Left lobe of liver (tissue), 2 donors: ENCODE results near the gene FAF1. TPM values are rescaled to one million over a fixed set of nuclear protein-coding genes. Genes with fewer than 3 reads are reported as not detected.

ENCODE experiments used
- ATAC-seq: fragments of 200-7000 bp; cut with Tn5 transposase; one replicate; pipeline ENCODE4 v1.9.1; 2020; ENCODE audit warnings: mild to moderate bottlenecking, moderate library complexity
- DNase-seq: peaks from one replicate; pipeline ENCODE4 v3.0.0-alpha.2; 2020; ENCODE audit warnings: low spot score
- total RNA-seq: library from RNA; stranded (reverse); gene quantifications from one replicate; pipeline ENCODE4 v1.2.1, GENCODE V29; 2021
- donor health status: DM: no; HTN: no; CAD: no; lungs with moderate emphysema.
- donor health status: DM: no; HTN: yes; CAD: no.

Gene FAF1
- total RNA-seq, 1 donor from 2014 or later: 22.3 TPM

- ATAC-seq (no peak), DNase-seq (no peak)
These were observed 566.4 kb downstream of the FAF1 start for GRCh38 chr1:50393522-50394120.

Other genes starting within 250 kb of the FAF1 start
- 2.2 TPM for gene CDKN2C, start 10.0 kb upstream of the FAF1 start, total RNA-seq
- gene C1orf185, start 142.0 kb upstream of the FAF1 start, total RNA-seq: not detected